Left ventricle myocardium superior (tissue), 1 donor: ENCODE results near the gene PTPN2. TPM values are rescaled to one million over a fixed set of nuclear protein-coding genes. Genes with fewer than 3 reads are reported as not detected.
"Not testable (repeated sequence)": the region's sequence is repeated elsewhere in the genome, so short reads cannot be mapped to it uniquely, and the experiment has no call there.

ENCODE experiments used
- ATAC-seq: fragments of 200-7000 bp; cut with Tn5 transposase; one replicate; pipeline ENCODE4 v1.9.1; 2020; ENCODE audit warnings: mild to moderate bottlenecking, moderate library complexity
- DNase-seq: peaks from one replicate; pipeline ENCODE4 v3.0.0-alpha.2; 2020
- intact Hi-C: fragments of 100-400 bp; cut with micrococcal nuclease; formaldehyde crosslinking; loops from one replicate; pipeline ENCODE4 v1.11.0; 2022
- long read RNA-seq: library from polyadenylated mRNA; unstranded; transcript quantifications from one replicate; pipeline ENCODE4 v2.0.0, GENCODE V29; 2021
- total RNA-seq: library from RNA; stranded (reverse); fragmentation: NEBNext Ultra II Directional; extraction: Animal tissue kit (Norgen Biotek cat#: 25700); gene quantifications from one replicate; pipeline ENCODE4 v1.2.1, GENCODE V29; 2021
- donor health status: DM: no; HTN: yes; CAD: no; lungs with severe emphysema.

The PTPN2 gene
- total RNA-seq: 11.7 TPM
- long read RNA-seq, transcript PTPN2-202 (10 exons, 1,706 nt): major isoform, 20 of 26 reads
- long read RNA-seq, partial matches to known transcripts: 0 of 26 reads
- long read RNA-seq, other reads (novel, unspliced or antisense): 3 of 26 reads

GRCh38 chr18:12883684-12884405, at the start of gene PTPN2:
Gene PTPN2, minus strand, starts transcription at chr18:12884237. Its CDS starts 96 bp downstream, at chr18:12884141.
- ATAC-seq: peak; percentile 96
- intact Hi-C loops: loop anchor here (10.0 kb wide), 1 partner anchor 61 kb away; the partner anchor contains the start of gene SEH1L
- peak; percentile 97 for DNase-seq

DNA sequence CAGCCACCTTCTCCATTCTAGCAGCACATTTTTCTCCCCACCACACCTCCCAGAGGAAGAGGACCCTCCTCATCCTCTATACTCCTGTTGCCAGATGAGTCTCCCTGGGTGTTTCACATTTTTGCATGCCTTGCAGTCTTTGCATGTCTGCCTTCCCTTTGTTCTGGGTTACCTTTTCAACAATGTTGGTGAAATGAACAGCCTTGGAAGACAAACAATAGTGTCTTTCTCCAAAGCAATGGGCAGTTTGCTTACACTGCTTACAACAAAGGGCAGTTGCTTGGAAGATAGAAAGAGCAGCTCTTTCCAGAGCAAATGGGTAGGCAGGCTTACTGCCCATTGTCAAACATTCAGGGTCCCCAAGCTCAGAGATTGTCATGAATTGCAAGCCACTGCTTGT, 49.3 kb upstream of the PTPN2 start:
- intact Hi-C loops: loop anchor here (5.0 kb wide), 2 partner anchors 191 to 206 kb away; no protein-coding TSS in a partner anchor
- DNase-seq: no peak
- ATAC-seq: no peak

GRCh38 chr18:12930908-12931307, 46.9 kb upstream of the PTPN2 start:
- intact Hi-C loops: loop anchor here (5.0 kb wide), 2 partner anchors 189 to 204 kb away; no protein-coding TSS in a partner anchor
- ATAC-seq: no peak
- no peak for DNase-seq

- DNase-seq (no peak), ATAC-seq (no peak)
- intact Hi-C loops: loop anchor here (5.0 kb wide), 2 partner anchors 188 to 203 kb away; no protein-coding TSS in a partner anchor
Observed at GRCh38 chr18:12930376-12930775, 46.3 kb upstream of the PTPN2 start.

DNA sequence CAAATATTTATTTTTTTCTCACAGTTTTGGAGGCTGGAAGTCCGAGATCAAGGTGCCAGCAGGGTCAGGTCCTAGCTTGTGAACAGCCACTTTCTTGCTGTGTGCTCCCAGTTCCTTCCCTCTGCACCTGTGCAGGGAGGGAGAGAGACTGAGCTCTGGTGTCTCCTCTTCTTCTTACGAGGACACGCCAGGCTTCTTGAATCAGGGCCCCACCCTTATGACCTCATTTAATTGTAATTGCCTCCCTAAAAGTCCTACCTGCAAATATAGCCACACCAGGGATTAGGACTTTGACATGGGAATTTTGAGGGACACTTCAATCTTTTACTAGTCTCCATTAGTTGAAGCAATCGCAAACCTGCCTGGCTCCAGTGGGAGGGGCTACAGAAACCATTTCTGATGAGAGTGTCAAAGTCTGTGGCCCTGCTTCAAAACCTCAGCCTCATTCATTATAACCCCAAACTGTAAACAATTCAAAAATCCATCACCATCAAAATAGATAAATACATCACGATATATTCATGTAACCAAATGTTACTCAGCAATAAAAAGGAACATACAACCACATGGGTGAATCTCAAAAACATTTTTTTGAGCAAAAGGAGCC, 45.5 kb upstream of the PTPN2 start:
- intact Hi-C loops: loop anchor here (5.0 kb wide), 2 partner anchors 187 to 202 kb away; no protein-coding TSS in a partner anchor
- ATAC-seq: no peak
- DNase-seq: no peak

DNA sequence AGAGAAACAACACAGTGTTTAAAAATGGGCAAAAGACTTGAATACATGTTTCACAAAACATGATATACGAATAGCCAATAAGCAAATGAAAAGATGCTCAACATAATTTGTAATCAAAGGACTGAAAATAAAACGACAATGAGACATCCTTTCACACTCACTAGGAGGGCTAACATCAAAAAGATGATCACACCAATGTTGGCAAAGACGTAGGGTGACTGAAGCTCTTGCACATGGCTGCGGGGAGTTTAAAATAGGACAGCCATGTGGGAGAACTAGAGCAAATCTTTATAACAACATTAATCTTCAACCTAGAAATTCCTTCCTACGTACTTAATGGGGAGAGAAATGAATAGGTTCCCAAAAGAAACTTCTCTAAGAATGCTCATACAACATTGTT, 44.6 kb upstream of the PTPN2 start:
- DNase-seq (no peak), ATAC-seq (no peak)
- intact Hi-C loops: no loop called here

GRCh38 chr18:12928206-12928605, 44.2 kb upstream of the PTPN2 start:
- ATAC-seq (no peak), DNase-seq (no peak)
- intact Hi-C loops: no loop called here

- DNase-seq (no peak), ATAC-seq (no peak)
- intact Hi-C loops: no loop called here
Observed at GRCh38 chr18:12924616-12925015, 40.6 kb upstream of the PTPN2 start.

DNA sequence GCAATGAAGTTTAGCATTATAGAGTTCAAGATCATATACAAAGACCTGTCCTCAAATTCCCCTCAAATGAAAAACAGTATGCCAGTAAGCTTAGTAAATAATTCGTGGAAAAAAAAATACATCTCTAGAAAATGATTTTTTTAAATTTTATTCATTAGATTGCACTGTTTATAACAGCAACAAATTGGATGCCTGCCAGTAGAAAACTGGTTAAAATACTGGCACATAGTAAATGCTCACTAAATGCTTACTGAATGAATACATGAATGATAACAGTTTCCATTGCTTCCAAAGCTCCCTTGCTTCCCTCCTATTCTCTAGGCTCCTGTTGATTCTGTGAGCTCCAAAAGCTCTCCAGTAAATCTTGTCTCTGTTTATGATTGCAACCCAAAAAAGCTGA, 38.2 kb upstream of the PTPN2 start:
- intact Hi-C loops: no loop called here
- no peak for DNase-seq
- ATAC-seq: no peak

- ATAC-seq (no peak), DNase-seq (no peak)
- intact Hi-C loops: no loop called here
Observed at GRCh38 chr18:12921178-12921577, 37.1 kb upstream of the PTPN2 start.

GRCh38 chr18:12911929-12912703, 28.1 kb upstream of the PTPN2 start:
- DNase-seq (peak; percentile 33), ATAC-seq (peak; percentile 15)
- intact Hi-C loops: no loop called here

- DNase-seq (peak; percentile 53), ATAC-seq (peak; percentile 78)
- intact Hi-C loops: no loop called here
Observed at GRCh38 chr18:12911025-12911928, 27.2 kb upstream of the PTPN2 start.

DNA sequence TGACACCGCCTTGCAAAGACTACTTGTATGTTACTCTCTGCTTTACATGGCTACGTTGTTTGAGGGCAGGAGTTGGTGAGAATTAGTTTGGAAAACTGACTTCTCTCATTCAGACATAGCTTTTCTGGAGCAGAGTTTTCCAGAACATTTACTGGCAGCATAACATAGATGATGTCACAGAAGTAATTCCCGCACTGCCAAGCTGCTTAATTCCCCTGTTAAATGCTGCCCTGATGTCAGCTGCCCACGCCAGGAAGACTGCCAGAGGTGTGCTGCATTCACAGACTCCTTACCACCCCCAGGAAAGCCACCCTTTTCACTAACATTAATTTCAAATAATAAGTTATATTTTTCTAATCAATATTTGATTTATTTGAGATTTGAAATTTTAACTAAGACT, 24.7 kb upstream of the PTPN2 start:
- intact Hi-C loops: no loop called here
- no peak for ATAC-seq
- no peak for DNase-seq

DNA sequence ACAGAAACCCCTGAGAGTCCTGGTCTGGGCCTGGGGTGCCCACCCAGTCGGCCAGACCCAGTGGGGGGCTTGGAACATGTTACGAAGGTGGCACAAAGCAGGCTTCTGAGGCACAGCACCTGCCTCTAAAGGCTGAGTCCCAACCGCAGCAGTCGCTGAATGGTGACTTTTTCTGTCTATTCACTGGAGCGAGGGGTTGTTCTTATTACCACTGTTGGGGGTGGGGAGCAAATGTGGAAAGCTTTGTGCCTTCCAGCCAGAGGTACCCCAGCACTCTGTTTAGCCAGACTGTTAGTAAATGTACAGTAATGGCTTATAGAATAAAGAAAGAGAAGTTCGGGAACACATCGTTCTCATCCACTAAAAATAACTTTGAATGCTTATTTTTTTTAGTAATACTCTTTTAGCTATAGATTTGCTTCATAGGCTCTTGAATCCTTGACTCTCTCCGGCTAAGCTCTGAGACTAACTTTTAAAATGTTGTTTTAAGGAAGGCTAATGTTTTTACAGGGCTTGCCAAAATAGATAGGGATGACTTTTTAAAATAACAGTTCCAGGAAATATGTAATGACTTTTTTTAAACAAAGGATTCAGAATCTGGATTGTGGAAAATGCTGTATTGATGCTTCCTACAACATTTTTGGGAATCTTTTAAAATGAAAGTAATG, 23.4 kb upstream of the PTPN2 start:
- DNase-seq: no peak
- no peak for ATAC-seq
- intact Hi-C loops: no loop called here

DNA sequence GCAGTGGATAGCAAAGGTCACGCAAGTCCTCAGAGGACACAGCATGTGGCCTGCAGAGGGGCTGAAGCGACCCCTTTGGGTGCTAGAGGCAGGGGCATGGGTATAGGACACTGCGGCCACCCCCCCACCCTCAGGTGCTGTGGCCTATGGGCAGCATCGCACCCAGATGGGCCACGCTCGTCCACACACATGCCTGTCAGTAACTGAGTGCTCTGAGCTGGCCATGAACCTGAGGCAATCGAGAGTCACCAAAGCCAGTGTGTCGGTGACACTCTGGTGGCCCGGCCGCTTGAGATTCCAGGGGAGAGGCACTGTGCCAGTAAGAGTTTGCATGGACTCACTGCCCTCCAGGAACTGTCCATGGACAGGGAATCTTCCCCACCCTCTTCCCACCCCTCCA, 22.7 kb upstream of the PTPN2 start:
- no peak for ATAC-seq
- intact Hi-C loops: no loop called here

DNA sequence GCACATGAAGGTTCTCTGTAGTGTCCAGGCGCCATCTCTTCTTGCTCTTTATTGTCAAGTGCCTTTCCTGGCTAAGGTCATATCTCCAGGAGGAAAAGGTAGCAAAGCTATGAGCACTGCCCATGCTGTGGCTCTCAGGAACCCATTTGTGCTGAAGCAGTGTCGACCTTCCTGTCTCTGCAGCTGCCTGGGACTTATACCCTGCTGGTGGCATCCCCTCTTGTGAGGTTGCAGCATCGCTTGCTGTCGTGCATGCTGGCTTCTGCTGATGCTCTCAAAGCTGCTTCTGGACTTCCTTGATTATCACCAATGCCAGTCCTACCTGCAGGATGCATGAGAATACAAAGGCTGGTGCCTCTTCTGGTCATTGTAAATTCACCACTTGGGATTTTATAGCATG, 22.1 kb upstream of the PTPN2 start:
- intact Hi-C loops: no loop called here
- DNase-seq: no peak
- no peak for ATAC-seq

More for the DNA sequence above, 22.7 kb upstream of the PTPN2 start:
- DNase-seq: no peak

- intact Hi-C loops: no loop called here
- no peak for DNase-seq
- peak; percentile 33 for ATAC-seq
Observed at GRCh38 chr18:12904012-12904516, 20.0 kb upstream of the PTPN2 start.

GRCh38 chr18:12901208-12901607, 17.2 kb upstream of the PTPN2 start:
- DNase-seq, ATAC-seq, intact Hi-C loops: not testable (repeated sequence)
